GM21360 (cell line): ENCODE data around the gene ZFAND5.
A peak's percentile ranks its signal among the peaks of the same experiment; 100 is the strongest.

Source experiments
- ATAC-seq: cut with Tn5 transposase; IDR thresholded peaks from one replicate; pipeline ENCODE4 v1.9.1; 2021; ENCODE audit warnings: mild to moderate bottlenecking, moderate library complexity; ENCODE audit not compliant: unreplicated experiment

ZFAND5 gene

DNA sequence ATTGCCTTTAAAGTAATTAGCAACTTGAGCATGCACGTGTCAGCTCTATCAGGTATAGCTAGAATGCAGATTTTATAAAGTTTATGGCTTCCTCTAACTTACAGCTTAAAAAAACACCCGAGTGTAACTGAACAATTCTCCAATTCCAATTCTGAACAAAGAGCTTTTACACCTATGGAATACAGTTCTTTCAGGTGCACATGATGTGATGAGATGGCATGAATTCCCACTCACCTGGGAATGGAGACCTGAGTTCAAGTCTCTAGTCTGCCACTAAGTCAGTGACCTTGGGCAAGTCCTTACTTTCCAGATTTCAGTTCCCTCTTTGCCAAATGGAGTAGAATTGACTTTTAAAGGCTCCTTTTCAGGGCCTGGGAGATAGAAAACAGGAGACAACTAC lies 1.8 kb downstream of the ZFAND5 start:
- ATAC-seq: no peak

- peak; percentile 42 for ATAC-seq
Observed at GRCh38 chr9:72362680-72363139, 2.3 kb downstream of the ZFAND5 start.

DNA sequence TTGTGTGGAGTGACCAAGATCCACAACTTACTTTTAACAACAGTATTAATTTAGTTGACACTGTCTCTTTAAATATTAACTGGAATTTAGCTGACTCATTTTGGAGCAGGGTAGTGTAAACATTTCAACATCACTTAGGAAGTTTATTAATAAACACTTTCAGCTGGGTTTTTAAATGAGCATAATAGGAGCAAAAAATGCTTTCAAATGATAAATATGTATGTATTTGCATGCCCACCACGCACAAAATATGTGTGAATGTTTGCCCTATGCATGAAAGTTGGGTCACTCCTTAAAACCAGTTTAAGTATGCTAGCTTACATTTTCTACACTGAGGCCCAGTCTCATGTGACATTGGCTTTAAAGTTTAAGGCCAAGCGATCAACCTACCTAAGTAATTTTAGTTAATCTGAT lies 2.9 kb downstream of the ZFAND5 start:
- ATAC-seq: no peak

DNA sequence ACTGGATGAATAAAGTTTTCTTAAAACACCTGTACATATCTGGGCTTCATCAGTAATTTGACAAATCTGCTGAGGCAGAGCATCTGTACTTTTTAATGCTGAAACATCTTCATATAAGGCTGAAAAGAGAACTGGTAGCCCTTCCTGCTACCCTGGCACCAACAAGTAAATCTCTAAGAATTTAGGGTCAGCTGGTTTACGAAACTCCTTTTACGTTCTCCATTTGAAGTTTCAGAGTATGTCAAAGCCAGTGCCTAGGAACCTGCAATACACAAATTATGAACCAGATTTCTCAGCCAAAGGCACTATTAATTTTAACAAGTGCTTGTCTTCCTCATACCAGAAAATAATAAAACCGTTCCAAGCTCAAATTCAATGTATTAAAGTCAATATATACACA lies 3.8 kb downstream of the ZFAND5 start:
- no peak for ATAC-seq

GRCh38 chr9:72360324-72360723 lies 4.7 kb downstream of the ZFAND5 start:
- ATAC-seq: no peak

DNA sequence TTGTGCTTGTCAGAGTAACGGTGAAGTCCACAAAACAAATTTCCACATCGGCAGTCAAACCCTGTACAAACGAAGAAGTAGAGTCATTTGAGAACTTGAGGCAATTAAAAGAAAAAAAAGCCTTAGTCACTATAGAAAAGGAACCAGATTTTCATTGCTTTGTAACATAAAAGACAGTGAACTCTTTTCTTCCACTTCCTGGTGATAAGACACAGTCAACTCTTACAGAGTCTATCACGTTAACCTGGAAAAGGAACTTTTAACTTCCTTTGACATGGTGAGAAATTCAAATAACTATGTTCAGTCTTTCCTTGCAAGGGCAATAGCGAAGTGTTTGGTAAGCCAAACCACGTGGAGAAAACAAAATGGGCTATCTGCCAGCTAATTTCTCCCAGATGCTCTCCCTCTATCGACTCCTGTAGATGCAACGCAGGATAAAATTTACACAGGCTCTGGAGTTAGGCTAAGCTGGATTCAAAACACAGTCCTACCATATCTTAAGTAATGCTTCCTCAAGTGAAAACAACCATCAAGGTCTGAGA lies 8.9 kb downstream of the ZFAND5 start:
- ATAC-seq: no peak

DNA sequence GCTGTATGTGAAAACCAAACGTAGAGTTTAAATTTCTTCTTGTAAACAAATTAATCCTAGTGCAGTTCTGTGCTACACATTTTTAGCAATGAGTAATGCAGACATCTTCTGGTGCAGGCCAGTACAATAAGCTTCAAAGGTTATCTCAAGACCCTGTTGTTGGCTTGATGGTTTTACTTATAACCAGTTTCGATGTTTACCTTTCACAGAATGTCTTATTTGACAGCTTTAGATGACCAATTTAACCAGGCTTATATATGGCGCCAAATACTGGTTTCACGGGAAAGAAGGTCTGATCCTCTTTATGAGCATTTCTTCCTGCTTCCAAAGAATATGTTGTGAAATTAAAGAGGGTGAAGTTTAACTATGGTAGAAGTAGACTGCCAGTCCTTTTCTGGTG lies 9.9 kb downstream of the ZFAND5 start:
- no peak for ATAC-seq

GRCh38 chr9:72354704-72355103 lies 10.3 kb downstream of the ZFAND5 start:
- no peak for ATAC-seq

GRCh38 chr9:72353455-72354116 lies 11.4 kb downstream of the ZFAND5 start:
- no peak for ATAC-seq

DNA sequence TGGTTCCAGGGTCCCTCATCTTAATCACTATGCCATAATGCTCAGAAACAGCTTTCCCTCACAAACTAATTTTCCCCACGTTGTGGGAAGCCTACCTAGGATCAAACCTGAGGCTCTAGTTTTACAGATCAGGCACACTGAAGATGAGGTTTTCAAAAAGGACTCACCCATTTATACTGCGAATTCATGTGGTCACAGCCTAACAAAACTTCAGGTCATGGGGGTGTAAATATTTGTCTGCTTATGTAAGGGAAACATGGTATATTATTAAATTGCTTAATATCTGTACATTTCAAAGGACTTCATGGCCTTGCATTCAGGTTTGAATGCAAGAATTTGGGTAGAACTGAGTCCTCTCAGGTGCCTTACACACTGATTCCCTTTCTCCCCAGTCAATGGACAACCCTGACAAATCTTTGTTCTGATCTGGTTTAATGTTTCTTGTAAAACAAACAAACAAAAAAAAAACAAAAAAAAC lies 12.1 kb downstream of the ZFAND5 start:
- ATAC-seq: no peak

DNA sequence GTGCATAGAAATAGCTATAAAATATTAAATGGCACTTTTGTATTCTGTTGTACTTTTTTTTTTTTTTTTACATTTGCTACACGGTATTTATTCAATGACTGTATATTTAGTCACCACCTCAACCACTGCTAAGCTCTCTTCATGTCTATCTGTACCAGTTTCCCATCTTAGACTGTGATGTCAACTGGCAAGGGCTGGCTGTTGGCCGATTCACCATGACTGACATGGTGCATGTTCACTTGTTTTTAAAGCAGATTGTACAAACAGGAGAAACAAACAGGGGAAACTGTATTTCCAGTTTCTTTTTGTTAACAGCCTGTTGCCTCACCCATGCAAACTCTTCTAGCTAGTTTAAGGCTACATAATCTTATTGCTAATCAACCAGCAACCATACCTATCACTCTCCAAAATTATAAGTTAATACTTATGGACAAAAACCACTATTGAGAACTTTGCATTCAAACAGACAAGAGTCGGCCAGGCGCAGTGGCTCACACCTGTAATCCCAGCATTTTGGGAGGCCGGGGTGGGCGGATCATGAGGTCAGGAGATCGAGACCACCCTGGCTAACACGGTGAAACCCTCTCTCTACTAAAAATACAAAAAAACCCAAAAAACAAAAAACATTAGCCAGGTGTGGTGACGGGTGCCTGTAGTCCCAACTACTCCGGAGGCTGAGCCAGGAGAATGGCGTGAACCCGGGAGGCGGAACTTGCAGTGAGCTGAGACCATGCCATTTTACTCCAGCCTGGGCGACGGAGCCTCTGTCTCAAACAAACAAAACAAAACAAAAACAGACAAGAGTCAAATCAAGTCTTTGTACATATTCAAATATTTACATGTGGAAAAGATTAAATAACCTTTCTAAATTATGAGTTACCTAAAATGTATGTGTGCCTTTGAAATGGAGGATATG lies 13.2 kb downstream of the ZFAND5 start:
- ATAC-seq: no peak

DNA sequence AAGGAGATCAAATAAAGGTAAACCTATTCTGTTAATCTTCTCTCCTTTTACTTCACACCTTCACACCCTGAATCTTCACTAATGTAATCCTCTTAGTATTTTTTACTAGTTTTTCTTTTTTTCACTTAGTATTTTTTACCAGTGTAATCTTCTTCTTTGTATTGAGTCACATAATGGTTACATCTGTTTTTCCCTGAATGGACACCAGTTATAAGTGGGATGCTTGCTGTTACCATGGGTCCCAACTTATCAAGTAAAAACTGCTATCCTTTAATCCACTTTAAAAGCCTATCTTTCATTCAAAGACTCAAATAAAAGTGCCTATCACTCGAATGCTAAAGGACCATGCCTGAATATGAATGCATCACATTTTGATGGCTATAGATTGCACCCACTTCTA lies 15.1 kb downstream of the ZFAND5 start:
- no peak for ATAC-seq

DNA sequence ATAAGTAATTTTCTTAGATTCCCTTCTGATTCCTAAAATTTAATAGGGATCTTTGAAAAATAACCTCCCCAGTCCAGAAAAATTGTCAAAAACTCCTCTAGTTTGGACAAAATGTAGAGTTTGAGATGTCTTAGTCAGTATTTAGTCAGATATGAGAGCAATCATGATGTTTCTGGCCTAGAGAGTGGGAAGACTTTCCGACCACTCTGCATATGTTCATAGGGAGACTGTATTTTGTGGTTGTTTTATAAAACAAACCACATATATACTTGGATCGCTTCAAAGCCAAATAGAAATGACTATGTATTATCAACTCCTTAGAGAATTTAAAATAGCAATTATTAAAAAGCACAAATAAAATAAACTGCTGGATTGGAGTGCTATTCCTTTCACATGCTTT lies 15.8 kb downstream of the ZFAND5 start:
- ATAC-seq: no peak

- ATAC-seq: no peak
Observed at GRCh38 chr9:72346333-72346732, 18.7 kb downstream of the ZFAND5 start.

DNA sequence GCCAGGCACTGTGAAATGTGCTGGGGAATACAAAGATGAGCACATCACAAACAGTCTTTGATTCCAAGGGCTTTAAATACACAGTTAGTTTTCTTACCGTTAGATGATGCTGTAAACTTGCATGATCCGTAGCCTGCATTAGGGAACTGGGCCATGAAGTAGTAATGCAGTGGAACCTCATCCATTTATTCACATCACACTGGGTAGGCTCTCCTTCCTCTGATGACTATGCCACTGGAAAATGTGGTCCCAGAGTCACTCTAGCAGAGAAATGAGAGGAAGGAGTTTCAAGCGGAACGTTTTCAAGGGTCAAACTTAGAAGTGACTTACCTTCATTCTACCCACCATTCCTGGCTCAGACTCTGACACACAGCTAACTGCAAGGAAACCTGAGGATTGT lies 26.4 kb downstream of the ZFAND5 start:
- no peak for ATAC-seq

- ATAC-seq: no peak
Observed at GRCh38 chr9:72337286-72337685, 27.7 kb downstream of the ZFAND5 start.

DNA sequence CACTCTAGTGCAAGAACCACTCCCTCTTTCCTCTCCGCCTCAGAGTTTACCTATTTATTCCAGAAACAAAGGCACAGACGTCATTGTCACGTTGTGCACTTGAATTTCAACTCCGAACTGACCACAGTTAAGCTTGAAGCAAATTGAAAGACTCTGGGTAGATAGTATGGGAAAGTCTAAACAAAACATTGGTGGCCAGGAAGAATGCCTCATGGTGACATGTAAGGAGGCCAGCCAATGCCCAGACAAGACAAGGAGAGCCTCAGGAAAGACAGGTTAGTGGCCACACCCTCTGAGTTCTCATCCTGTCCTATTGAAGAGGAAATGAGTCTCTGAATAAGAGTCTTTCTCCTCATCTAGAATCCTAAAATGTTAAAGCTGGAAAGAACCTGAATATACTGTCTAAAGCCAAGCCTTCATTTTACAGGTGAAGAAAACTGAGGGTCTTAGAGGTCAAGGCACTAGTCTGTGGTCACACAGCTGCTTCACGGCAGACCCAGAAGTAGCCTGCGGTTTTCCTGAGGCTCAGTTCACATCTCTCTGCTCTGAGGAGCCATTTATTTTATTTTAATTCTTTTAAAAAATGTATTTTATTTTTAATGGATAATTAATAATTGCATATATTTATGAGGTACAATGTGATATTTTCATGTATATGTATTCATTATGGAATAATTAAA lies 30.2 kb downstream of the ZFAND5 start:
- ATAC-seq: no peak

DNA sequence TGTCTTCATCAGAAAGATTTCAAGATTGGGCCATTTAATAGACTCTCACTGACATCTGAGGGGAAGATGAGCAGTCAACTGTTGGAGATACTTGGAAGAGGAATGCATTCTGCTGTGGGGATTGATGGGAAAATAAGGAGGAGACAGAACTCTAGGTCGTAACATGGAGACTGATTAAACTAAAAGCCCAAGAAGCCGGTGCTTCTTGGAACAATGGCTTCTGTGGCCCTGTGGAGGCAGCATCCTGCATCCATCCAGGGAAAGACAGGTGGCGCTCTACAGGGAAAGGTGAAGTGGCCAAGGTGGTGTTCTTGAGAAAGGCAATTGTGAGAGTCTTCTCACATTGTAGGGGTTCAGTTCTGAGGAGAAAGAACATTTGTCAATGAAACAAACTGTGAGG lies 31.3 kb downstream of the ZFAND5 start:
- ATAC-seq: no peak

GRCh38 chr9:72333197-72333596 lies 31.8 kb downstream of the ZFAND5 start:
- no peak for ATAC-seq

DNA sequence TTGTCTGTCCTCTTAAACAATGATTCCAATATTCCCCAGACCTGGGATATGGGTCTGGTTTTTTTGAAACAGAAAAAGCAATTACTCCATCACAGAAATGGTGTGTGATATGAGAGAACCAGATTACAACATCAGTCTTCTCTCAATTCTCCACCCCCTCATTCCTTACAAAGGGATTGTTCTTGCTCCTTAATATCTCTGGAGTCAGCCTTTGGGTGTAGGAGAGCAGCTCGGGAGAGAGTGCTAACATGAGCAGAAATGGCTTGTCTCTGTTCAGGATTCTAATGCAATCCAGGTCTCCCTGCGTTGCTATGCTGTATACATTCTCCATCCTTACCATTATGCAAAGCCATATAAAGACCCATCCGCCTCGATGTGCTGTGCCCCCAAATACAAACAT lies 32.7 kb downstream of the ZFAND5 start:
- ATAC-seq: no peak

- no peak for ATAC-seq
Observed at GRCh38 chr9:72327631-72328030, 37.4 kb downstream of the ZFAND5 start.
